HG02852 (cell line): ENCODE data around the gene ULK4.

Source experiments
- ATAC-seq: cut with Tn5 transposase; IDR thresholded peaks from one replicate; pipeline ENCODE4 v1.9.1; 2021; ENCODE audit warnings: mild to moderate bottlenecking, moderate library complexity; ENCODE audit not compliant: unreplicated experiment

ULK4 gene

DNA sequence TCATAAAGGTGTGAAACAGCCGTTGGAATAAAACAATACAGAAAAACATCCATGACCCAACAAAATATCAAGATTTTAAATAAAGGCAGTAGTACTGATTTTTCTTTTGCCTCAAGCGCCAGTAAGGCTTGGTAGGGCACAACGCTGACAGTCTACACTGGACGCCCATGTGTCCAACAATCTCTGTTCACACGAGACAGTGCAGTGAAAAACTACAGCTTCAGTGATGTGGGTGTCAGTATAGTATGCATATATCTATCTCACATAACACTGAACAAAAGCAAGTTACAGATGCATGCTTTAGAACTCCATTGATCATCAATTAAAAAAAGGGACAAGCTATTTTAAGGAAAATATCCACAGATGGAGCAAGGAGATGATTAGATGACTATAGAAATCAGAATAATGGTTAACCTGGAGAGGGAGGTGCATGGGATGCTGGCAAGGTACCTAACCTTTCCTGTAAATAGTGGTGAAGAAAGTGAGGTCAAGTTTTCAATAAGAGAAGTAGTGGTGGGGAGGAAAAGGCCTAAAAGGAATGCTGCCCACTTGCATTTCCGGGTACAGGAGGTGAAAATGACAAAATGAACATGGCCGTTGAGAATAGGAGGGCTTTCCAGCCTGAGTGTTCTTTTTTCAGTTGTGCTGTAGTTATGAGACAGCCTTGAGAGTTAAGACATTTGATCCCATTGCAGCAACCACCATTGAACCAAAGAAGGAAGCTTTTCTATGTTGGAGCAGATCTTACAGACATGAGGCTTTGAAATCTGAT, 719.9 kb downstream of the ULK4 start:
- no peak for ATAC-seq

DNA sequence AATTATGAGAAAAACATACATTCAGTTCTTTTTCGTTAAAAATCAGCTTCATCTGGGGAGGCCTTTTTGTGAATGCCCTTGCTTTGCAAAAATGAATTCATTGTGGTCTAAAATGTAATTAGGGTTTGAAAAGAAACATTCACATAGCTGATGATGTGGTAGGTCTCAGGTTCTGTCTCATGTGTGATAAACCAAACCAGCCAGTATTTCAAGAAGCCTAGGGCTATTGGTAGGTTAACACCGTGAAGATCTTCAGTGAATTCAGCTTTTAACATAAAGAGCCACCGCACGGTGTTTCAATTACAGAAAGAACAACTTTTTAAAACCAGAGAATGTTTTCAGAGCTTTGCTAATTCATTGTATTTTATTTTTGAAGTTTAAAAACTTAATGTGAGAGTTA, 720.7 kb downstream of the ULK4 start:
- no peak for ATAC-seq

DNA sequence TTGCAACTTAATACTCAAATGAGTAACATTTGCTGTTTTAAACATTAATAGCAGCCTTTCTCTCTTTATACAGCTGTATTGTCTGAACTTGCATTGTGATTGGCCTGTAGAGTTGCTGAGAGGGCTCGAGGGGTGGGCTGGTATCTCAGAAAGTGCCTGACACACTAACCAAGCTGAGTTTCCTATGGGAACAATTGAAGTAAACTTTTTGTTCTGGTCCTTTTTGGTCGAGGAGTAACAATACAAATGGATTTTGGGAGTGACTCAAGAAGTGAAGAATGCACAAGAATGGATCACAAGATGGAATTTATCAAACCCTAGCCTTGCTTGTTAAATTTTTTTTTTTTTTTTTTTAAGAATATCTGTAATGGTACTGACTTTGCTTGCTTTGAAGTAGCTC, 722.3 kb downstream of the ULK4 start:
- no peak for ATAC-seq

DNA sequence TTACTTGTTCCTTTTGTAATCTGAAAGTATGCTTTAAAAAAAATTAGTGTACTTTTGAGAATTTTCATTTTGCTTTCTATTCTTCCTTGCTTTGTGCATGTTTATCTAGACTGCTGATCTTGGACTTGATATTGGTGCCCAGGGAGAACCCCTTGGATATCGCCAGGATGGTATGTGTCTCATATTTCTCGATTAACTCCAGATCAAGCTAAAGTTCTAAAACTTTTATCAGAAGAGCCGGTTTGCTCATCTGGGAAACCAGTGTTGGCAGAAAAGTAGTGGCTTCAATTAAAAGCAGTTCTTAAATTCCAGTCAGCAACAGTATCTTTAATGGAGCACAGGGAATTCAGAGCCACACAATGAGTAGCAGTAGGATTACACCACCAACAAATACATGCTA, 724.0 kb downstream of the ULK4 start:
- no peak for ATAC-seq

DNA sequence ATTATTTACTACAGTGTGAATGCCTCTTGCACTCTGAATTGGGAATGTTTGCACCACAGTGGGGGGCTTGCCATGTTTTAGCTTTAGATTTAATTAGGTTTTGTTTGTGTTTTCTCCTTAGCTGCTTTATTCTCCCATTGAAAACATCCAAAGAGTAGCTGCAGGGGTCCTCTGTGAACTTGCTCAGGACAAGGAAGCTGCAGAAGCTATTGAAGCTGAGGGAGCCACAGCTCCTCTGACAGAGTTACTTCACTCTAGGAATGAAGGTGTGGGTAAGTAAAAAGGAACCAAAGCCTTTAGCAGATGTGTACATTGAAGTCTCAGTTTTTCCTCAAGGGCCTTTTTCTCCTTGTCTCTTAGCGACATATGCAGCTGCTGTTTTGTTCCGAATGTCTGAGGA, 725.7 kb downstream of the ULK4 start:
- no peak for ATAC-seq

DNA sequence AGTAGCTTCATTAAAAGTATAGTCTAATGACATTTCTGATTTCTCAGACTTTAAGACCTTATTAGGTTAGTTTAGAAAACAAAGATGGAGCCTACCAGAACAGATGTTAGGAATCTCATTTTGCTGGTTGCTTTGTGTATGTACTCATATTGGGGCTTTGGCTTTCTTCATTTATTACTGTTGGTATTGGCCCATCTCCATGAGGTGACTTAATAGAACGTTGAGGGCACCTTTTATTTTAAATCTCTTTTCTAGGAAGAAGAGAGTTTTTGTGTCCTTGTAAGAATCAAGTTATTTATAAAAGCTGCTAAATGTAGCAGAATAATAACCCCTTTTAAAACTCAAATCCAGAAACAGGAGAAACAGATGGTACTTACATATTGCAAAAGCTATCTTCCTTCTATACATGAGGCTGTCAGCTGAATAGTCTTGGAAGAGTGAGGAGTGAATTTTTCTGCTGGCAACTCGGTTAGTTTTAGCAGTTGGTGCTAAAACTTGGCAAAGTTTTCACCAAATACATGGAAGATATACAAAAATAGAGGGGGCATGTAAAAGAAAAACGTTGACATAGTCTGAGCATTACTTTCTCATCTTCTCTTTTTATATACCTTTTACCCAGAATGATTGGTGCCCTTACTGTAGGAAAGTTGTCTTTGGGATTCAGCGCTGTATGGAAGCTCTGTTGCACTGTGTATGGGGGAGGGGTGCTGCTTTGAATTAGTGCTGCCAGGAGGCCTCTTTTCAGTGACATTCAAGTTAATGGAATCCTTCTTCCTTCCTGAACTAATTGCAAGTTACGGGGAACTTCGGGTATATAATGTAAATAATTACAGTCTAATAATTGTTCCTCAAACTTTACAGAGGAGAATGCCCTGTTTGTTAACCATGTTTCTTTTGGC, 726.8 kb downstream of the ULK4 start:
- ATAC-seq, result no peak

DNA sequence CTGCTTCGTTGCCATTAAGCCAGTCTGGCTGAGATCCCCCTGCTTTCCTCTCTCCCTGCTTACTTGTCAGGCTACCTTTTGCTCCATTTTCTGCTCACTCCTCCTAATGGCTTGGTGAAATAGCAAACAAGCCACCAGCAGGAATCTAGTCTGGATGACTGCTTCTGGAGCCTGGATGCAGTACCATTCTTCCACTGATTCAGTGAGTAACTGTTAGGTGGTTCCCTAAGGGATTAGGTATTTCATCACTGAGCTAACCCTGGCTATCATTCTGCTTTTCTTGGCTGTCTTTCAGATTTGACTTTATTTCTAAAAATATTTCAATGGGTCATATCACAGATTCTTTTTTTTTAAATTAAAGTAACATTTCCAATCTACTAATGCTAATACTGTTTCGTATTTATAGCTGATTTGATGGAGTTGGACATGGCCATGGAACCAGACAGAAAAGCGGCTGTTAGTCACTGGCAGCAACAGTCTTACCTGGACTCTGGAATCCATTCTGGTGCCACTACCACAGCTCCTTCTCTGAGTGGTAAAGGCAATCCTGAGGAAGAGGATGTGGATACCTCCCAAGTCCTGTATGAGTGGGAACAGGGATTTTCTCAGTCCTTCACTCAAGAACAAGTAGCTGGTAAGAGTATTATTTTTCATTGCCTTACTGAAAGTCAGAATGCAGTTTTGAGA, 737.6 kb downstream of the ULK4 start:
- ATAC-seq, result no peak

DNA sequence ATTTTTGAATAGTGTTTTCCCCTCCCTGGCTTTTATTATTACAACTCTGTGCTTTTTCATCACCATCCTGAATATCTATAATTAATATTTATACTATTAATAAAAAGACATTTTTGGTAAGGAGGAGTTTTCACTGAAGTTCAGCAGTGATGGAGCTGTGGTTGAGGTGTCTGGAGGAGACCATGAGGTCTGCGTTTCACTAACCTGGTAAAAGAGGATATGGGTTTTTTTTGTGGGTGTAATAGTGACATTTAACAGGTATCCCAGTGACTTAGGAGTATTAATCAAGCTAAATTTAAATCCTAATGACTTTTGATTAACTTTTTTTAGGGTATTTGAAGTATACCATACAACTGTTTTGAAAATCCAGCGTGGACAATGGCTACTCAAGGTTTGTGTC, 738.2 kb downstream of the ULK4 start:
- ATAC-seq, result no peak

DNA sequence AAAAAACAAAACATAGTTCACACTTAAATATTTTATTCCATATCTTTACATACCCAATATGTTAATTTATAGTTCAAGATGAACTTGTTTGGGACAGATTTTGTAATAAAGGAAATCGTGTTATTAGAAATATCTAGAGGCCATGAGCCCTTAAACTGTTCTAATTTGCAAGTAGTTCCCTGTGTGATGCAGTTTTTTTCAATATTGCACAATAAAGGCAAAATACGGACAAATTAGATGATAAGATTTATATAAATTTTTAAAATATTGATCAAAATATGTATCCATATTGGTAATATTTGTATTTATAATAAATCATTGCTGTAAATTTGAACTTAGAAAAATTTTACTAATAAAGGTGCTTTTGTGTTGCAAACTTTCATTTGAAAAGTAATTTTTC, 738.8 kb downstream of the ULK4 start:
- no peak for ATAC-seq

DNA sequence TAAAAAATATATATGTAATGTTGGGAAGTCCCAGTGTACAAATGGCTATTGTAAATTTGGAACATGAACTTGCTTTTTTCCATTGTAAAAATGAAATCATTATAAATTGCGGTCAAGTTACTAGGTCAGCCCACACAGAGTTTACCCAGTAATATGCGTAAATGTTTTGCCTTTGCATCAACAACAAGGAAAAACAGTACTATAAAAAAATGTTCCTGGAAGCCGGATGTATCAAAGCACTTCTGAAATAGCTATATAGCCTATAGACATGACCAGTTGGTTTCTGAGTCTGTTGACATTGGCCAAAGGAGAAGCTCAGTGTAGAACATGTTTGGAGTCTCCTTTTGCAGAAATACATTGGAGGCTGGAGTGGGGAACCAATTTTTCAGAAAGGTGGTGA, 739.4 kb downstream of the ULK4 start:
- no peak for ATAC-seq

DNA sequence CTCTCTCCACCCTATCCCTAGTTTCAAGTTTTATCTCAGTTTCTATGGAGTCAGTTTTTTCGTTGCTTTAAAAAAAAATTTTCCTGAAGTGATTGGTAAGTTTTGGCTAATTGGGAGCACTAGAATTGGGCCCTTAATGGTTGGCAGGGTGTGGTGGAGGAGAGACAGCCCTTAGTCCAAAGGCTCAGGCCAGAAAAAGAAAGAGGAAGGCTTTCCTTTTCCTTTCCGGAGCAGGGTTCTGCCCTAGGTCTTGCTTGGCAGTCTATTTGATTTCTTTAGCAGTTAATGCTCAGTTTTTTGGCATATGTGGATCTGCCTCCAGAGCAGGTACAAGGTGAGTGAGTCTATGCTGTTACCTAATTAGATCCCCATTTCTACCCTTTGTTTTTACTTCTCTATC, 739.9 kb downstream of the ULK4 start:
- no peak for ATAC-seq

DNA sequence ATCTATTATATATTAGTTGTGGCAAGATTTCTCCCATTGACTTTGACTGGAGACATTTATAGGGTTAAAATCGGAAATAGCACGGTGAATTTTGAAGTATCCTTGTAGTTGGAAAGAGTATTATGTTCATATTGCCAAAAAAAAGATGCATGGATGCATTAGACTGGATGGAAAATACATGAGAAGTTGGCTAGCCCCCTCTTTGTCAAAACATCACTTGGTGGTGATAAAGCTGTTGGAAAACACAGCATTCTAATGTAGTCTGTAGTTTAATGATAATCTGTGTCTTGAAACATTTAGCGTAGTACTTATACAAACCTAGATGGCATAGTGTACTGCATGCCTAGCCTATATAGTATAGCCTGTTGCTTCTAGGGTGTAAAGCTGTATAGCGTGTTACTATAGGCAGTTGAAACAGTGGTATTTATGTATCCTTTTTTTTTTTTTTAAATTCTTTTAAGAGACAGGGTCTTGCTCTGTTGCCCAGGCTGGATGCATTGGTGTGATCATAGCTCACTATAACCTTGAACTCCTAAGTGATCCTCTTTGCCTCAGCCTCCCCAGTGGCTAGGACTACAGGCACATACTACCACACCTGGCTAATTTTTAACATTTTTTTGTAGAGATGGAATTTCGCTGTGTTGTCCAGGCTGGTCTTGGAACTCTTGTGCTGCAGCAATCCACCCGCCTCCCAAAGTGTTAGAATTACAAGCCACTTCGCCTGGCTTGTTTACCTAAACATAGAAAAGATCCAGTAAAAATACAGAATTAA, 740.8 kb downstream of the ULK4 start:
- no peak for ATAC-seq

DNA sequence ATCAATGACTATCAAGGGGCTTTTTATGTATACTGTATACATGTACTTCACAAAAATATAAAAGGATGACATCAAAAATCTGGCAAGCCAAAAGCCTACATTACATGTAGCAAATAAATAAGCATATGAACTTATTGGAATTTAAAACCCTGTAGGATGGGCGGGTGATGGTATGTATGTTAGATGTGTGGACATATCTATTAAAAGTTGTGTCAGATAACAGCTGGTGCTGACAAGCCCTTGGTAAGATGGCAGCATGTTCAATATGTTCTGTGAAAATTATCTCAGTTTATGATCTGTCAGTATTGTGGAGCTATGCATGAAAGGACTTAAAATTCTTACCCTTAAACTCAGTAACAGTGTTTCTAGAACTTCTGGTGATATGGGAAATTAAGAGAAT, 742.5 kb downstream of the ULK4 start:
- ATAC-seq, result no peak

DNA sequence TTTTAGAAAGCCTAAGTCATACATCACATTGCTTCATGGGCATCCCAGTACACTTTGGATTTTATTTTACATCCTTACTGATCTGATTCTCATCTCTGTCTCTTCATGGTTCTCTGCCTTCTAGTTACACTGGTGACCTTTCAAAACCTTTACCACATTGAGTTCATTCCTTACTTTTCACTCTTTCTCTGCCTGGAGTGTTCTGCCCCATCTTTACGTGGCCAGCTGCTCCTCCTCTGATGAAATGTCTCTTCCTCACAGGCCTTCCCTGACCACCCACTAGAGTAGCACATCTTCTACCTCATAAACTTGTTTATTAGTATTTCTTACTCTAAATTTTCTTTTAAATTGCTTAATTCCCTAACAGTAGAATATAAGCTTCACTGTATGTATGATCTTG, 744.9 kb downstream of the ULK4 start:
- no peak for ATAC-seq

DNA sequence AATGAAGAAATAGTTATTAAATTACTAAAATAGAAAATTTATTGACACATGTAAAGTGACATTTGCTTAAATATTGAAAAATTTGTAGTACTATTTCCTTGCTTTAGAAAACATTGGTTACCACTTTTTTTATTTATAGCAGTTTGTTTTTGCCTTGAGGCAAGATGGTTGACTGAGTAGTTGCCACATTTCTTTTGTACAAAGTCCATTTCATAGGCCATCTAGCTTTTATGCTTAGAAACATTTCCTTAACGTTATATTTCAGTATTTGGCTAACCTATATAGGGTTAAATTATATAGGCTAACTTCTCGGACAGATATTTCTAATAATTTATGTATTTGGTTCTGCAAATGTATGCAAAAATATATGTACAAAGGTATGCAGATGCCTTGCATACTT, 745.5 kb downstream of the ULK4 start:
- ATAC-seq, result no peak

DNA sequence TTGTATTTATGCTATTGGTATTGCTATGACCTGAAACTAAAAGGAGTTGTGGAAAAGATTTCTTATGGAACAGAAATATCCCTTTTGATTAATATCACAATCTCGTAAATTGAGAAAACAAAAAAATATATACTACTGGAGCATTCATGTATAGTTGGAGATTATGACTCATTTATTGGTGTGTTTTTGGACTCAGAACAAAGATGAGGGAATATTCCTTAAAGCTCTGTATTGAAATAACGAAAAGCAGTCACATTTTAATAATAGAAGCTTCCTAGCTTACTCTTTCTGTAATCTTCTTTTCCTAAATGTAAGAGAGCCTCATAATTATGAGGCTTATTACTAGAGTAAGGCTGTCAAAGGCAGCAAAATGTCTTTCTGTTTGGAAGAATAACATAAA, 748.3 kb downstream of the ULK4 start:
- ATAC-seq, result no peak

DNA sequence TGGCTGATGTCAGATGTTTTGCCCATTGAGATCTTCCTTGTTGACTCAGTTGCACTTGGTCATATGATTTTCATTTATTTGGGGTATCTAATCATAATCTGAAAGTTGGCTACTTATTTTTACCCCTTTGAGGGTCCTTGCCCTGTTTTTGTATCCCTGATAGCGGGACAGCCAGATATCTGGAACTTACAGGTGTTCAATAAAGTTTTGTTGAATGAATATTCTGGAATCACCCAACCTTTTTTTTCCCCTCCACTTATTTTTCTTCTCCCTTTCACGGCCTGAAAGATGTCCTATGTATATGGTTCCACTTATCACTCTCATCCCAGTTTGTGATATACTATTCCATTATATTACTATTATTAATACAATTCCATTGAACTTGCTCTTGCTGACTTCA, 749.8 kb downstream of the ULK4 start:
- ATAC-seq, result no peak

DNA sequence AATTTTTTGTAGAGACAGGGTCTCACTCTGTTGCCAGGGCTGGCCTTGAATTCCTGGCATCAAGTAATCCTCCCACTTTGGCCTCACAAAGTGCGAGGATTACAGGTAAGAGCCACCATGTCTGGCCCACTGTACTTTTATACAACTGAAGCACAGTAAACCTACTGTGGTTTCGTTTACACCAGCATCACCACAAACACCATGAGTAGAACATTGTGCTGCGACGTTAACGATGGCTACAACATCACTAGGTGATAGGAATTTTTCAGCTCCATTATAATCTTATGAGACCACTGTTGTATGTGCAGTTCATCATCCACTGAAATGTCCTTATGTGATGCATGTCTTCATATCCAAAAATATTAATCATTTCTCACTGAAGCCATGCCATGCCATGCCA, 750.9 kb downstream of the ULK4 start:
- no peak for ATAC-seq

DNA sequence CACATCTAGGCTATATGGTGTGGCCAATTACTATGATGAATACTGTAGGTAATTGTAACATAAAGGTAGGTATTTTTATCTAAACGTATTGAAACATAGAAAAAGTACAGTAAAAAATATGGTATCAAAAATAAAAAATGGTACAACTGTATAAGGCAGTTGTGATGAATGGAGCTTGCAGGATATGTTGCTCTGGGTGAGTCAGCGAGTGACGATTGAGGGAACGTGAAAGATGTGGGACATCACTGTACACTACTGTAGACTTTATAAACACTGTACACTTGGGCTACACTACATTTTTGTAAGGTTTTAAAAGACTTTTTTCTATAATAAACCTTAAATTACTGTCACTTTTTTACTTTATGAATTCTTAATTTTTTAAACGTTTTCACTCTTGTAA, 752.3 kb downstream of the ULK4 start:
- no peak for ATAC-seq

DNA sequence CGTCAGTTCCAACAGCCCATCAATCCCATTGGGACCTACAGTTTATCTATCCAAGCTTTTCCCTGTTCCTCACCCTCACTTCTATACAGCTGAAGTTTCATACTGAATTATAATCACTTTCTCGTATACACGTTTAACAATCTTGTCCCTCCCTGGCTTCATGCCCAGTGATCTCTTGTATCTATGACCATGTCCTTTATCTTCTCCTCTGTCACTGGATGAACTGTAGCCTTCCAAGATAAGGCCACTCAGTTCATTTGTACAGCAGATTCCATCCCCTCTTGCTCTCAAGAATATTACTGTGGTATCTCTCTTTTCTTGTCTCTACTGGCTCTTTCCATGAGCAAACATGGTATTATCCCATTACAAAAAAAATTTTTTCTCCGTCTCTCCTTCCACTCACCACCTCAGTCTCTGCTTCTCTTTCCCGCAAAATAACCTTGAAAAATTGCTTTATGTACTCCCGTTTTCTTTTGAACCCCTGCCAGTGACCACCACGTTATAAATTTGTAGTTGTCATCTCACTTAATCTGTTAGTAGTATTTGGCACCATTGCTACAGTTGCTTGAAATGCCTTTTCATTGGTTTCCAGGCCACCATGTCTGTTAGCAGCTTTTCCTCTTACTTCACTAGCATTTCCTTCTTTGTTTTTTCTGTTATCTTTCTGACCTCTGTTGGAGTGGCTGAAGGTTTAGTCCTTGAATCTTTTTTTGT, 753.2 kb downstream of the ULK4 start:
- no peak for ATAC-seq
